HG03469 (cell line): Measurements from ENCODE around the gene SRGAP3.

Experiments used
- ATAC-seq: cut with Tn5 transposase; IDR thresholded peaks from one replicate; pipeline ENCODE4 v1.9.1; 2021; ENCODE audit warnings: mild to moderate bottlenecking, moderate library complexity, moderate number of reproducible peaks; ENCODE audit not compliant: unreplicated experiment

SRGAP3 gene

GRCh38 chr3:9030034-9030433 lies 219.4 kb downstream of the SRGAP3 start:
- no peak for ATAC-seq

- no peak for ATAC-seq
Observed at GRCh38 chr3:9028134-9028533, 221.3 kb downstream of the SRGAP3 start.

GRCh38 chr3:9026320-9027045 lies 223.0 kb downstream of the SRGAP3 start:
- ATAC-seq: no peak

GRCh38 chr3:9024341-9024740 lies 225.1 kb downstream of the SRGAP3 start:
- ATAC-seq: no peak

- no peak for ATAC-seq
Observed at GRCh38 chr3:9023226-9023590, 226.2 kb downstream of the SRGAP3 start.

- no peak for ATAC-seq
Observed at GRCh38 chr3:9022305-9023225, 226.9 kb downstream of the SRGAP3 start.

GRCh38 chr3:9021271-9022009 lies 228.0 kb downstream of the SRGAP3 start:
- no peak for ATAC-seq

- ATAC-seq: no peak
Observed at GRCh38 chr3:9020426-9020825, 229.0 kb downstream of the SRGAP3 start.

GRCh38 chr3:9019259-9019961 lies 230.0 kb downstream of the SRGAP3 start:
- ATAC-seq: no peak

GRCh38 chr3:9015250-9015649 lies 234.2 kb downstream of the SRGAP3 start:
- ATAC-seq: no peak

GRCh38 chr3:9013782-9014563 lies 235.5 kb downstream of the SRGAP3 start:
- no peak for ATAC-seq

- no peak for ATAC-seq
Observed at GRCh38 chr3:9012521-9012920, 236.9 kb downstream of the SRGAP3 start.

GRCh38 chr3:9009976-9010545 lies 239.4 kb downstream of the SRGAP3 start:
- no peak for ATAC-seq

GRCh38 chr3:9008550-9009255 lies 240.7 kb downstream of the SRGAP3 start:
- ATAC-seq: no peak

GRCh38 chr3:9007928-9008327 lies 241.5 kb downstream of the SRGAP3 start:
- ATAC-seq: no peak

GRCh38 chr3:9007213-9007612 lies 242.2 kb downstream of the SRGAP3 start:
- ATAC-seq: no peak

- no peak for ATAC-seq
Observed at GRCh38 chr3:9000041-9000440, 249.4 kb downstream of the SRGAP3 start.

GRCh38 chr3:8997151-8997550 lies 252.3 kb downstream of the SRGAP3 start:
- ATAC-seq: no peak

GRCh38 chr3:8996681-8997121 lies 252.7 kb downstream of the SRGAP3 start:
- ATAC-seq: no peak
